GM04504 (cell line): Measurements from ENCODE around the gene DNAH1.

Experiments
- DNase-seq: peaks from one replicate; pipeline ENCODE4 v3.0.0-alpha.2; 2012; ENCODE audit warnings: low read depth

DNAH1 gene

DNA sequence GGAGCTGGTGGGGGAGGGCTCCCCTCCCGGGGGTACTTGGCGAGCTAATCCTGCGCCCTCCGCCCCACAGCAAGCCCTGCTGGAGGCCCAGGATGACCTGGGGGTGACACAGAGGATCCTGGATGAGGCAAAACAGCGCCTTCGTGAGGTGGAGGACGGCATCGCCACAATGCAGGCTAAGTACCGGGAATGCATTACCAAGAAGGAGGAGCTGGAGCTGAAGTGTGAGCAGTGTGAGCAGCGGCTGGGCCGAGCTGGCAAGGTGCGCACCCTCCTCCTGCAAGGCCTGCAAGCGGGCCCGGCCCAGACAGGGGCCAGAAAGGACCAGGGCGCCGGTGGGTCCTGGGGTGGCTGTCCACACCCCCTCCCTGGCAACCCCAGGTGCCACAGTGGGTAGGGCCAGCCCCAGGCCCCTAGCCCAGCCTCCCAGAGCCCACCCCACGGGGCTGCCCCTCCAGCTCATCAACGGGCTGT is 72.3 kb downstream of the DNAH1 start:
- no peak for DNase-seq

- DNase-seq: no peak
These were observed 72.8 kb downstream of the DNAH1 start for GRCh38 chr3:52388933-52389332.

- DNase-seq: no peak
These were observed 75.0 kb downstream of the DNAH1 start for GRCh38 chr3:52391096-52391495.

DNA sequence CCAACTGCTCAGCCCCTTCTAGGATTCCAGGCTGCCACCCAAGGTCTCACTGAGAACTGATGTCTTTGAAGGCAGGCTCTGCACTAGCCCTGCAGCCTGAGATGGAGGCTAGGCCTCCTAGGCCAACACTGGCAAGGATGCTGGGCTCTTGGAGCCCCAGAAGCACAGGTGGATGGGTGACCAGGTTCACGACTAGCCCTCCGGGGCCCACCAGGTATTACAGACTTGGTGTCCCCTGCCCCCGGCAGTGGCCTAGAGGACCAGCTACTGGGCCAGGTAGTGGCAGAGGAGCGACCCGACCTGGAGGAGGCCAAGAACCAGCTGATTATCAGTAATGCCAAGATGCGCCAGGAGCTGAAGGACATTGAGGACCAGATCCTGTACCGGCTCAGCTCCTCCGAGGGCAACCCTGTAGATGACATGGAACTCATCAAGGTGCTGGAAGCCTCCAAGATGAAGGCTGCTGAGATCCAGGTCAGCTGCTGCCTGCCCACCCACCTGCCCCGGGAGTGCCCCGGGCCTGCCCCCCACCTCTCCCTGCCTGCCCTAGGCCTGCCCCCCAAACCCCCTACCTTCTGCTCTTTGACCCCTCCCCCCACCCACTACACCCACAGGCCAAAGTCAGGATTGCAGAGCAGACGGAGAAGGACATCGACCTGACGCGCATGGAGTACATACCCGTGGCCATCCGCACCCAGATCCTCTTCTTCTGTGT is 76.3 kb downstream of the DNAH1 start:
- DNase-seq: no peak

GRCh38 chr3:52393131-52393807 is 77.2 kb downstream of the DNAH1 start:
- DNase-seq: no peak

- no peak for DNase-seq
These were observed 78.0 kb downstream of the DNAH1 start for GRCh38 chr3:52393959-52394670.

GRCh38 chr3:52394751-52395502 is 78.8 kb downstream of the DNAH1 start:
- DNase-seq: no peak

- DNase-seq: no peak
These were observed 79.4 kb downstream of the DNAH1 start for GRCh38 chr3:52395503-52395865.

- no peak for DNase-seq
These were observed 80.1 kb downstream of the DNAH1 start for GRCh38 chr3:52396011-52396906.

DNA sequence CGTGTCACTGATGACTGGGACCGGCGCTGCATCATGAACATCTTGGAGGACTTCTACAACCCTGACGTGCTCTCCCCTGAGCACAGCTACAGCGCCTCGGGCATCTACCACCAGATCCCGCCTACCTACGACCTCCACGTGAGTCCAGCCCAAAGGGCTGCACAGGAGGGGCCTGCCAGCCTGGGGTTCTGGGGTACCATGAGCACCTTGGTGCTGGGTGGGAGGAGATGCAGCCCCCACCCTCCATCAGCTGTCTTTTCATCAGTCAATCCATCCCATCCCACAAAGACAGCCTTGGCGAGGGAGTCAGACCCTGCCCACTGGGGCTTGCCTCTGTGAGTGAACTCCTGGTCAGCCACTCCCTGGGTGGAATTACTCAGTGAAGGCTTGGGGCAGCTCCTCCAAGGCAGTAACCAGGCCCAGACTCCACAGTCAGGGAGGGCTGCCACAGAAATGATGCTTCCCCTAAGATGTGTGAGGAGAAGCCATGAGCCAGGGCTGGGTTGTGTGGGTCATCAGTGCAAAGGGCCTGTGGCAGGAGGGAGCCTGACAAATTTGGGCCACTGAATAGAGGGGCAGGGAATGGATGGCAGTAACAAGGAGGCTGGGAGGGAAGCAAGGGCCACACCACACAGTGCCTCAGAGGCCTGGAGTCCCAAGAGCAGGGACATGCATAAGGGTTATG is 80.9 kb downstream of the DNAH1 start:
- DNase-seq: no peak

- no peak for DNase-seq
These were observed 81.7 kb downstream of the DNAH1 start for GRCh38 chr3:52397676-52398399.

- no peak for DNase-seq
These were observed 82.6 kb downstream of the DNAH1 start for GRCh38 chr3:52398670-52399081.

- DNase-seq: no peak
These were observed 83.0 kb downstream of the DNAH1 start for GRCh38 chr3:52399131-52399530.

- DNase-seq: no peak
These were observed 83.5 kb downstream of the DNAH1 start for GRCh38 chr3:52399593-52399992.

DNA sequence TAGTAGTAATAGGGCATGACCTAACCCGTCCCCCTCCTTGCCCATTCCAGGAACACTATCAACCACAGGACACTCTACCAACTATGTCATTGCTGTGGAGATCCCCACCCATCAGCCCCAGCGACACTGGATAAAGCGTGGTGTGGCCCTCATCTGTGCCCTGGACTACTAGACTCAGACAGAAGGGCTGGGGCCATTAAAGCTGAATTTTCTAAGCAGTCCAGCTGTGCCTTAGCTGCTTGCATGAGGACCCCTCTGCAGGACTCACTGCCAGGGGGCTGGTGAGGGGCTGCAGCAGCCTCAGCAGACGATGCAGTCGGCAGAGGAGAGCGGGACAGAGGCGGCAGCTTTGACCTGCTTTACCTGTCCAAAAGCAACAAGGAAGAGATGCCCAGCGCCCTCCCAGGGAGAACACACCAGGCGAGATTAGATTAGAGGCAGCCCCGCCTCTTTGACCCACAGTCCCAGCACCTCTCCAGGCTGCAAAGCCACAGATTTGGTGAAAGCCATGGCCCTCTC is 84.2 kb downstream of the DNAH1 start:
- DNase-seq: no peak

GRCh38 chr3:52401021-52401420 is 84.9 kb downstream of the DNAH1 start:
- DNase-seq: no peak

DNA sequence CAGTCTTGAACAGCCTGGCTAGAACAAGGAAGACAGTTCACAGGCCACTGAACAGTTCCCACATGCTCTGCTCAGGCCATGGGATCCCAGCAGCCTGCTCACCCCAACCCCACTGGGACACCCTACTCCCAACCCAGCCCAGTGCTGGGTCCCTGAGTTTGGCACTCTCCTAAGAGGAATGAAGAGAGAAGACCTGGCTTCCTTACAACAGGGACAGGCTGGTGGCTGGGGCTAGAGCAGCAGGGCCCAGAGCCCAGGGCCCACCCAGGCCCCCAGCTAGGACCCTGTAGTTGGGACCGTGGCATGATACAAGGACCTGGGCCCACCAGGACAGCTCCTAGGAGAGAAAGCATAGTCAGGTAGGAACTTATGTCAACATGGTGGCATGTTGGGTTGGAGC is 85.4 kb downstream of the DNAH1 start:
- DNase-seq: no peak

DNA sequence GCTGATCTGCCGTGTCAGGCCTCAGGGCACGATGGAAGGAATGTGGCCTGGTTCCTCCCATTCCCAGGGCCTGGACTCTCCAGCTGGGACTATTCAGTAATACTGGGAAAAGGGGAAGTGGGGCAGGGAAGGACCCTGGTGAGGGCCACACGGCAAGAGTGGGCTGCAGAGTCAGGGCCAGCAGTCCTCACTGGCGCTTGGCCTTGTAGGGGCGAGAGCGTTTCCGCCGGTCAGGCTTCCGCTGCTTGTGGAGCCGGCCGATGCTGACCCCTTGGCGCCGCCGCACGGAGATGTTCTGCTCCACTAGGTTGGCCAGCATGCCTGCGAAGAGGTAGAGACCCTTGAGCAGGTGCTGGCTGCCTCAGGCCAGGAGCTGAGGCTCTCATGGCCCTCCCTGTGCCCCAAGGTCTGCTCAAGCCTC is 86.0 kb downstream of the DNAH1 start:
- DNase-seq: no peak

- no peak for DNase-seq
These were observed 86.7 kb downstream of the DNAH1 start for GRCh38 chr3:52402706-52403270.
